NCI-H69 (cell line): ENCODE data around the gene GHDC.
"Not testable (repeated sequence)": the region's sequence is repeated elsewhere in the genome, so short reads cannot be mapped to it uniquely, and the experiment has no call there.

ENCODE experiments used
- DNase-seq: peaks from one replicate; lab custom pipeline; 2025; lab: John Stamatoyannopoulos, UW

The GHDC gene

GRCh38 chr17:42193969-42194899 is at the start of gene GHDC:
TSS of gene GHDC (minus strand) at chr17:42194494. CDS start at chr17:42193581, 913 bp downstream.
- peak; percentile 91 for DNase-seq

- no peak for DNase-seq
Measured at GRCh38 chr17:42243493-42243982, 49.2 kb upstream of the GHDC start.

GRCh38 chr17:42241871-42242270 is 47.6 kb upstream of the GHDC start:
- no peak for DNase-seq

GRCh38 chr17:42240863-42241262 is 46.6 kb upstream of the GHDC start:
- not testable (repeated sequence) for DNase-seq

- no peak for DNase-seq
Measured at GRCh38 chr17:42240201-42240600, 45.9 kb upstream of the GHDC start.

- DNase-seq, result not testable (repeated sequence)
Measured at GRCh38 chr17:42239576-42239975, 45.3 kb upstream of the GHDC start.

- no peak for DNase-seq
Measured at GRCh38 chr17:42236760-42237159, 42.5 kb upstream of the GHDC start.

GRCh38 chr17:42233994-42234393 is 39.7 kb upstream of the GHDC start:
- DNase-seq, result no peak

- DNase-seq, result no peak
Measured at GRCh38 chr17:42233156-42233555, 38.9 kb upstream of the GHDC start.

GRCh38 chr17:42230225-42230624 is 35.9 kb upstream of the GHDC start:
- peak; percentile 66 for DNase-seq

- DNase-seq, result no peak
Measured at GRCh38 chr17:42227849-42228700, 33.8 kb upstream of the GHDC start.

- DNase-seq, result no peak
Measured at GRCh38 chr17:42225646-42226045, 31.4 kb upstream of the GHDC start.

- DNase-seq, result no peak
Measured at GRCh38 chr17:42224651-42225050, 30.4 kb upstream of the GHDC start.

GRCh38 chr17:42221886-42222745 is 27.8 kb upstream of the GHDC start:
- peak; percentile 68 for DNase-seq

GRCh38 chr17:42219280-42219679 is 25.0 kb upstream of the GHDC start:
- DNase-seq, result not testable (repeated sequence)

GRCh38 chr17:42214156-42214555 is 19.9 kb upstream of the GHDC start:
- no peak for DNase-seq

GRCh38 chr17:42212382-42212781 is 18.1 kb upstream of the GHDC start:
- DNase-seq, result no peak

- DNase-seq, result not testable (repeated sequence)
Measured at GRCh38 chr17:42211921-42212341, 17.6 kb upstream of the GHDC start.

GRCh38 chr17:42210046-42210445 is 15.8 kb upstream of the GHDC start:
- DNase-seq, result no peak

- DNase-seq, result not testable (repeated sequence)
Measured at GRCh38 chr17:42206153-42206612, 11.9 kb upstream of the GHDC start.

GRCh38 chr17:42203354-42203753 is 9.1 kb upstream of the GHDC start:
- DNase-seq, result no peak
